ENCODE measurements around the gene JMJD1C. TPM values are rescaled to one million over a fixed set of nuclear protein-coding genes. Genes with fewer than 3 reads are reported as not detected.
"Not testable (repeated sequence)": the region's sequence is repeated elsewhere in the genome, so short reads cannot be mapped to it uniquely, and the experiment has no call there.

The JMJD1C gene
- total RNA-seq, 3 donors from 2014 or later: 40.2 to 50.1 (median 43.5) TPM

DNA sequence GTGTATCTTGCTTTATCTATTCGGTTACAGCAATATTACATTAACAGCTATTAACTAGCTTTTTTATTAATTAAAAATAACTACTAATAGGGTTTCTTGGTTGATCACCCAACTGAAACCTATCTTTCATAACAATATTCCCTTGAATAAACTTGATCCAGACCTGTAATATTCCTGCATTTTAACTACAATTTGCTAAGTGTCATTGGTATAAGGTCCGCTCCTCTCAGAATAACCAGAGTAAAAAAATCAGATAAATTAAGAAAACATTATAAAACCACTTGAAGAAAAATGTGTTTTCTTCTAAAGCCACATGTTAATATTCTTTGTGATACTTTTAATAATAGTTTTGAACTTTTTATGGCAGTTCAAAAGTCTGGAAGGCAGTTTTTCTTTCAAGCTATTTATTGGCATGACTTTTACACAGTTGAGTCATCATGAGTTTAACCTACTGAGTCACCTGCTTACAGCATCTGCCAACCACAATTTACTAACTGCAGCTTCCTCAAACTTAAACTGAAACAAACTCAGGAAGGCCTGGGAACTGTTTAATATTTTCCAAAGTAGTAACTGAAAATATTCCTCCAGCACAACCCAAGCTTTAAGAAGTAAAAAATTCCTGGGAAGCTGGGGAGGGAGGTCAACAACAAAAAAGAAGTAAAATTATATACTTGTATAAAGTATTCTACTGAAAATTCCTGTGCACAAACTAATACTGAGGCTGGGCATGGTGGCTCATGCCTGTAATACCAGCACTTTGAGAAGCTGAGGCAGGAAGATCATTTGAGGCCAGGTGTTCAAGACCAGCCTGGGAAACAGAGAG, 229.5 kb downstream of the JMJD1C start:
- H3K9me3 Mint-ChIP-seq: no peaks in the 10 kb centered on the region
- peak overlapping the region; percentile 35 for H3K4me3 Mint-ChIP-seq
- H3K4me1 Mint-ChIP-seq (ENCODE audit: low read depth): peaks cover 55% of the 10 kb centered on the region
- ATAC-seq (peak; percentile 93 to 97), DNase-seq (no peak)
- H3K27me3 Mint-ChIP-seq (ENCODE audit: low read depth): no peaks in the 10 kb centered on the region
- peaks cover 9% of the 10 kb centered on the region for H3K36me3 Mint-ChIP-seq (ENCODE audit: insufficient read depth)

DNA sequence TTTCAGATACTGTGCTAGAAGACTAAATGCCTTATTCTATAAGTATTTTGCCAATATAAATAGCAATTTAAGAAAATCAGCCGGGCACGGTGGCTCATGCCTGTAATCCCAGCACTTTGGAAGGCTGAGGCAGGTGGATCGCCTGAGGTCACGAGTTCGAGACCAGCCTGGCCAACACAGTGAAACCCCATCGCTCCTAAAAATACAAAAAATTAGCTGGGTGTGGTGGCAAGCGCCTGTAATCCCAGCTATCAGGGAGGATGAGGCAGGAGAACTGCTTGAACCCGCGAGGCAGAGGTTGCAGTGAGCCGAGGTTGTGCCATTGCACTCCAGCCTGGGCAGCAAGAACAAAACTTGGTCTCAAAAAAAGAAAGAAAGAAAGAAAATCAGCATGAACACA, 230.6 kb downstream of the JMJD1C start:
- H3K4me3 Mint-ChIP-seq; H3K27me3 Mint-ChIP-seq (ENCODE audit: low read depth); H3K9me3 Mint-ChIP-seq; ATAC-seq; DNase-seq: not testable (repeated sequence)
- Mint-ChIP-seq H3K36me3 (ENCODE audit: insufficient read depth) (peaks cover 12% of the 10 kb centered on the region), H3K4me1 (ENCODE audit: low read depth) (peaks cover 49% of the 10 kb centered on the region)

DNA sequence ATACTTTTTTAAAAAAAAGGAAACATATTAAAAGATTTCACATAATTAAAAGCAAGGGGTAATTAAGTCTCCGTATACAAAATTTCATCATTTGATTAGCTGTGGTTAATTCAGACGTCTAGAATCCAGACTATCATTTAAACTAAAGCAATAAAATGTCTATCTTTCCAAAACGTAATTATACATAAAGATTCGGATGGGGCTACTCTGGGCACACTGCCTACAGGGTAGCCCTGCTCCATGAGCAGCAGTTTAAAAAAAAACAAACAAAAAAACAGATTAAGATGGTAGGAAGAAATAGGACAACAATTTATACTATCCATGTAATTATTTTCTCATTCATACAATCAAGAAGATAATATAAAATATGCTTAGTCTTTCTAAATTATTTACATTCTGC, 236.6 kb downstream of the JMJD1C start:
- Mint-ChIP-seq H3K27me3 (ENCODE audit: low read depth) (no peaks in the 10 kb centered on the region), H3K4me3 (no peak overlapping the region), H3K9me3 (no peaks in the 10 kb centered on the region), H3K4me1 (ENCODE audit: low read depth) (peaks cover 51% of the 10 kb centered on the region), H3K36me3 (ENCODE audit: insufficient read depth) (peaks cover 8% of the 10 kb centered on the region)
- no peak for DNase-seq
- no peak for ATAC-seq

DNA sequence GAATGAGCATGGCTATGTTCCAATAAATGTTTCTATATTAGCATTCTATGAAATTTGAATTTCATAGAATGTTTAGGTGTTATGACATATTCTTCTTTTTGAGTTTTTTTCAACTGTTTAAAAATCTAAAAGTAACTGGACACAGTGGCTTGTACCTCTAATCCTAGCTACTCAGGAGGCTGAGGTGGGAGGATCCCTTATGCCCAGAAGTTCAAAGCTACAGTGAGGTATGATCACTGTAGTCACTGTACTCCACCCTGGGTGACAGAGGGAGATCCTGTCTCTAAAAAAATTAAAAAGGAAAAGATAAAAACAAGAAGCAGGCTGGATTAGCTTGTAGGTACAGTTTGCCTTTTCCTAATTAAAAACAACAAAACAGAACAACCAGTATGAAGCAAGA, 237.5 kb downstream of the JMJD1C start:
- Mint-ChIP-seq H3K4me1 (ENCODE audit: low read depth) (peaks cover 51% of the 10 kb centered on the region), H3K36me3 (ENCODE audit: insufficient read depth) (peaks cover 8% of the 10 kb centered on the region), H3K4me3 (no peak overlapping the region), H3K27me3 (ENCODE audit: low read depth) (no peaks in the 10 kb centered on the region), H3K9me3 (no peaks in the 10 kb centered on the region)
- DNase-seq (no peak), ATAC-seq (no peak)

DNA sequence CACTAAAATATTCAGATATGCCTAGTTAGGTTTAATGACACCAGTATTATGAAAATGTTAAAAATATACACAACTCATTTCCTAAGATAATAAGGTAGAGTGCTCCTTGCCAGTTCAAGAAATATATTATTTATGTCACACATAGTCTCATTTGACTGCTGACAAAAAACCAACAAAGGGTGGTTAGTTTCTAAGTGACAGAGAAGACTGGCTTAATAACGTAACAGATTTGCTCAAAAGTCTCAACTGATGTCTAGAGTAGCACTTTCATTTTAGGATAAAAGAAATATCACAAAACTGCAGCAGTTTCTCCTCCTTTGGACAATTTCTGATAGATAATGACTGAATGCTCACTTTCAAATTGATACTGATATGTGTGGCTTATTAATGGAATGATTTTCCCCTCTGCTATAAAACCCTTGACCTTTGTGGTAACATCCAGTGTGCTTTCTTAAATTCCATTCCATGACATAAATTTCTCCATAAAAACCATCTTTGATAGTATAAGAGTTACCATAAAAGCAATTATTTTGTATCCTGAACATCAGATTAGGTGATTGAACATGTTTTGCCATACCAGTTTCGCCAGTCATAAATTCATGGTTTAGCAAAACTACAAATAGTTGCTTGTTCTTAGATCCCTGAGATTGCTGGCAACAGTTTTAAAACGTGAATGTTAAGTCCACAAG, 238.4 kb downstream of the JMJD1C start:
- no peak for DNase-seq
- no peaks in the 10 kb centered on the region for H3K27me3 Mint-ChIP-seq (ENCODE audit: low read depth)
- ATAC-seq: peak; percentile 13 to 35
- peaks cover 9% of the 10 kb centered on the region for H3K36me3 Mint-ChIP-seq (ENCODE audit: insufficient read depth)
- peaks cover 52% of the 10 kb centered on the region for H3K4me1 Mint-ChIP-seq (ENCODE audit: low read depth)
- no peaks in the 10 kb centered on the region for H3K9me3 Mint-ChIP-seq
- peak overlapping the region; percentile 2 for H3K4me3 Mint-ChIP-seq

DNA sequence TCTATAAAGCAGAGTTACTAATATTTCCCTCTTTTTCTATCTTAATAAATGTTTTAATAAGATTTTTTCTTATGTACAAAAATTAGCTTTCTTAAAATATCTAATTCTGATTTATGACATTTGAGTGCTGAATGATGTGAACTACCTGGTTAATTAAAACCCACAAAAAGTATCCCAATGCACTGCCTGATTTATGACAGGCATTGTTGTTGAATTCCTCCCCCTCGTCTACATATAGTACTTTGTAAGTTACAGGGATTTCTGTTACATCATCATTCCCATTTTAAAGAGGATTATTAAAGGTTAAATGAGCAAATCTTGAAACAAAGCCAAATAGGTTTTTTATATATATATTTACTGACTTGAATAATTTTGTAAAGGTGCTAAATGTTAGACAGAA, 241.5 kb downstream of the JMJD1C start:
- Mint-ChIP-seq H3K4me1 (ENCODE audit: low read depth) (peaks cover 70% of the 10 kb centered on the region), H3K9me3 (no peaks in the 10 kb centered on the region), H3K27me3 (ENCODE audit: low read depth) (no peaks in the 10 kb centered on the region), H3K36me3 (ENCODE audit: insufficient read depth) (peaks cover 12% of the 10 kb centered on the region), H3K4me3 (no peak overlapping the region)
- ATAC-seq (no peak), DNase-seq (no peak)

DNA sequence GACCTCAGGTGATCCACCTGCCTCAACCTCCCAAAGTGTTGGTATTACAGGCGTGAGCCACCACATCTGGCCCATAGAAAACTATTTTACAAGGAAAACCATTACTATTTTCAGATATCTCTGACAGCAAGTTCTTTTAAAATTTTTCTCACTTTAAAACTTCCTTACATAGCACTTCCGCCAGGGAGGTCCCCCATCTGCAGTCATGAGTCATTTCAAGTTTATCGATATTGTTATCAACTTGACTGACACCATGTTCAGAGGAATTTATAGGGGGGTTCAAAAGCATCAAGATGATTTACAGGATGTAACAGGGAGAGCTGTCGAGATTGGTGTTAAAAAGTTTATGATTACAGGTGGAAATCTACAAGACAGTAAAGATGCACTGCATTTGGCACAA, 243.8 kb downstream of the JMJD1C start:
- Mint-ChIP-seq H3K4me3 (no peak overlapping the region), H3K27me3 (ENCODE audit: low read depth) (no peaks in the 10 kb centered on the region), H3K36me3 (ENCODE audit: insufficient read depth) (peaks cover 13% of the 10 kb centered on the region), H3K9me3 (no peaks in the 10 kb centered on the region), H3K4me1 (ENCODE audit: low read depth) (peaks cover 65% of the 10 kb centered on the region)
- ATAC-seq (no peak), DNase-seq (no peak)

DNA sequence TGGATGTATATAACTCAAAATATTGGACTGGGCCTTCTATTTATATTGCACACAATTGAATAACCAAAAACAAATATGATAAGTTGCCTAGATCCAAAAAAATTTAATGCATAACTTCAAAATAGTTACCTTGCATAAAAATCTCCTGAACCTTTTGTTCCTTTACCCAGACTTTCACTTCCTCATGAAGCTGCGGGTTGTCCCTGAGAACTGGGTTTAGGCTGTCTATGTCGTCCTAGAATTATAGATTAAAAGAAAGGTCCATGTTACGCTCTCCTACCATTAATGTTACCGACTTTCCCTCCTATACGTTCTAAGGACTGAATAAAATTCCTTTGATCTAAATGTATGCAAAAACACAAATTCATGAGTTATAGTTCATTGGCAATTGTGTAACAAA, 246.0 kb downstream of the JMJD1C start:
- no peaks in the 10 kb centered on the region for H3K9me3 Mint-ChIP-seq
- H3K4me3 Mint-ChIP-seq: no peak overlapping the region
- ATAC-seq (no peak), DNase-seq (no peak)
- H3K27me3 Mint-ChIP-seq (ENCODE audit: low read depth): no peaks in the 10 kb centered on the region
- peaks cover 18% of the 10 kb centered on the region for H3K36me3 Mint-ChIP-seq (ENCODE audit: insufficient read depth)
- peaks cover 55% of the 10 kb centered on the region for H3K4me1 Mint-ChIP-seq (ENCODE audit: low read depth)

DNA sequence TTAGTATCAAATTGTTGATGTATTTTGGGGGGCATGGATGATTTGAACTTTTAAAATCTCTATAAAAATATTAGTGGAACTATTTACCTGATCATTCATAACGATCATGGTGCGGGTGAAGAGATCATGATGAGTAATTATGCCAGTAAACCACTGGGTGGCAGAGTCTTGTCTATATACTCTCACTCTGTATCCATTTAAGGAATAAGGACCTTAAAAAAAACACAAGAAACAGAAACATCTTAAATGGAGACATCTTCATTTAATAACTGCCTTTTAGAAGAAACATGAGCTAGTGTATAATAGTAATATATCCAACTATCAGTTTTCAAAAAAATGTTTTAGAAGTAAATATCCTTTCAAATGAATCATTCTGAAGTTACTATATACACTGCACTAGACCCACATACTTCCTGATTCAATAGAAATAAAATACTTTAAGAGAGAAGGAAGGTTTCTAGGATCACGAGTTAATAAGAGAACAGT, 248.6 kb downstream of the JMJD1C start:
- Mint-ChIP-seq H3K4me3 (no peak overlapping the region), H3K36me3 (ENCODE audit: insufficient read depth) (peaks cover 30% of the 10 kb centered on the region), H3K4me1 (ENCODE audit: low read depth) (peaks cover 55% of the 10 kb centered on the region), H3K27me3 (ENCODE audit: low read depth) (no peaks in the 10 kb centered on the region), H3K9me3 (no peaks in the 10 kb centered on the region)
- DNase-seq (no peak), ATAC-seq (peak; percentile 84 to 85)

DNA sequence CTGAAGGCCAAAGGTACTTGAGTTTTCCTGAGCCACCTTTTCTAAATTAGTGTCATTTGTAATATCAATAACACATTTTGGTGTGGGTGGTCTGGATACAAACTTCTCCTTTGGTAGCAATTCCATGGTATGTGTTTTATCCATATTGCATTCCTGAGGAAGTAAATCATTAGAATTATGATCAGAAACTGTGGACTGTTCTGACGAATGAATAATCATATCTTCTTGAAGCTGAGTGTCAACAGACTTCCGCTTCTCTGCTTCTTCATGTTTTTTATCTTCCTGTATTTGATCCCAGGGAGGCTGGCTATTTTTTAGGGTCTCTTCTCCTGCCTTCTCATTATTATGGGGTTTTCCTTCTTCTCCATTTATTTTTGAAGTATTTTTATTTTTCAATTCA, 251.2 kb downstream of the JMJD1C start:
- H3K4me1 Mint-ChIP-seq (ENCODE audit: low read depth): peaks cover 50% of the 10 kb centered on the region
- ATAC-seq: no peak
- DNase-seq: no peak

DNA sequence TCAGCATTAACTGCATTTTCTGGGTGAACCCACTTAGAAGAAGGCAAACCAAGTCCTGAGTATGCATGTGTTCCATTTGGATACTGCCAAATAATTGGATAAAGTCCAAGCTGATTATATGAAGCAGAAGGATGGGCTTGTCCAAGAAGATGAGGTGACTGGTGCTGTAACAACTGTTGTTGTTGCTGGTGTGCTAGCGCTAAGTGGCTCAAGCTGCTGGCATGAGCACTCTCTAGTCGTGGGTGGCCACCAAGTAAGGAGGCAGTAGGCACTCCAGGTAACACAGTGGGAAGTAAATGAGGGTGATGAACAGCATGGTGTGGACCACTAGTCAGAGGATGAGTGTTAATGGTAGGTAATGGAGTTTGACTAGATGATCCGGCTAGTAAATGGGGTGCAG, 252.3 kb downstream of the JMJD1C start:
- Mint-ChIP-seq H3K36me3 (ENCODE audit: insufficient read depth) (peaks cover 47% of the 10 kb centered on the region), H3K9me3 (no peaks in the 10 kb centered on the region), H3K27me3 (ENCODE audit: low read depth) (no peaks in the 10 kb centered on the region), H3K4me3 (no peak overlapping the region), H3K4me1 (ENCODE audit: low read depth) (peaks cover 46% of the 10 kb centered on the region)
- no peak for ATAC-seq
- DNase-seq: no peak

More for the DNA sequence above, 251.2 kb downstream of the JMJD1C start:
- Mint-ChIP-seq H3K36me3 (ENCODE audit: insufficient read depth) (peaks cover 43% of the 10 kb centered on the region), H3K27me3 (ENCODE audit: low read depth) (no peaks in the 10 kb centered on the region), H3K9me3 (no peaks in the 10 kb centered on the region), H3K4me3 (no peak overlapping the region)

DNA sequence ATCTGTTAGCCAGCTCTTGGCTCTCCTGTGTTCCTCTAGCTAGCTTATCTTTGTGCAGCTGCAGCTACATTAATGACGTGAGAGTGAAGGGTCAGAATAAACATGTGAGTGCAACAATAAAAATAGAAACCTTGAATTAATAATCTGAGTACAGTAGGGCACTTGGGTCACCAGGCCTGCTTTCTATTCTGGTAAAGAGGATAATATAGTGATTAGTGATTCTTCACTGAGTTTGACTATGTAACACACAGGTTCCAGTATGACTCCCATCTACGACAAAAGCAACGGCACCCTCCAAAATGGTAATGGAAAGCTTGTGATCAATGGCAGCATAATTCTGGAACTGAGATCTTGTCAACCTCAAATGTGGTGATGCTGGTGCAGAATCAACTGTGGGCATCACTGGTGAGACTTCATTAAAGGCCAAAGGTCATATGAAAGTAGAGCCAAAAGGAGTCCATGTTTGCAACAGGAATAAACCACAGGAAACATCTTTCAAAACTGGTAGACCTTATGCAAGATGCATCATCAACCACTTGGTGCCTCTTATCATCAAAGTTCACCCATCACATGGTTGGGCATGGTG, 255.1 kb downstream of the JMJD1C start:
- Mint-ChIP-seq H3K36me3 (ENCODE audit: insufficient read depth) (peaks cover 58% of the 10 kb centered on the region), H3K4me1 (ENCODE audit: low read depth) (peaks cover 58% of the 10 kb centered on the region), H3K27me3 (ENCODE audit: low read depth) (no peaks in the 10 kb centered on the region), H3K9me3 (no peaks in the 10 kb centered on the region), H3K4me3 (no peak overlapping the region)
- no peak for DNase-seq
- ATAC-seq: peak; percentile 60 to 73

DNA sequence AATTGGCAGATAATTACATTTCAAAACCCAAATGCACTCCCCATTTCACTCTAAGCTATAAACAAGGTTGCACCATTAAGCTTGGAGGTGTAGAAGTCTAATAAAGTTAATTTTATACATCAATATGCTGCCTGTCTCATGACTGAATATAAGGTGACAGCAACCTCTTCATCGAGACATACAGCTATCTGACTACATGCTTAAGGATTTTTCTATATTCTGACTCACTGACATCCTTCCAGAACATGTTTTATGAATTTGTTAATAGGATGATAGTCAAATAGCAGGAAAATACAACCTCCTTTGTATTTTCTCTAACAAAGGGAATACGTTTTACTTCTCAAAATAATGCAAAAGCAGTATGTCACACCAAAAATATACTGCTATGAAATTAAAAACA, 256.1 kb downstream of the JMJD1C start:
- peaks cover 57% of the 10 kb centered on the region for H3K36me3 Mint-ChIP-seq (ENCODE audit: insufficient read depth)
- no peak overlapping the region for H3K4me3 Mint-ChIP-seq
- DNase-seq (no peak), ATAC-seq (no peak)
- H3K4me1 Mint-ChIP-seq (ENCODE audit: low read depth): peaks cover 61% of the 10 kb centered on the region
- H3K27me3 Mint-ChIP-seq (ENCODE audit: low read depth): no peaks in the 10 kb centered on the region
- H3K9me3 Mint-ChIP-seq: no peaks in the 10 kb centered on the region

DNA sequence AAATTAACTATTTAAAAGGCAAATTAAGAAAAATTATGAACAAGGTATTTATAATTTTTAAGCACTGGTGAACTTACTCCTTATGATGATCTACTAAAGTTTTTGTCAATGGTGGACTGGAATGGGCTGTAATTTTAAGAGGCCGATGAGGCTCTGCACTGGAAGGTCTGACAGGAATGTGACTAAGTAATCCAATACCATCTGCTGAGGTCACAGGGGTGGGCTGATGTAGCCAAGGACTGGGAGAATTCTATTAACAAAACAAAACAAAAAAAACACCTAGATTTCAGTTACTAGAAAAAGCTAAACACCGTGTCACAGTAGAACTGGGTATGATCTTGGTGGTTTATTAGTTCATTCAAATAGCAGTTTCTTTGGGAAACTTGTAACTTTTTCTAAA, 256.8 kb downstream of the JMJD1C start:
- H3K4me3 Mint-ChIP-seq: no peak overlapping the region
- peaks cover 54% of the 10 kb centered on the region for H3K36me3 Mint-ChIP-seq (ENCODE audit: insufficient read depth)
- ATAC-seq (no peak), DNase-seq (no peak)
- no peaks in the 10 kb centered on the region for H3K9me3 Mint-ChIP-seq
- H3K27me3 Mint-ChIP-seq (ENCODE audit: low read depth): no peaks in the 10 kb centered on the region
- H3K4me1 Mint-ChIP-seq (ENCODE audit: low read depth): peaks cover 66% of the 10 kb centered on the region

All from activated T-cell treated with anti-CD3 and anti-CD28 coated beads, Interleukin-2, amount 50 U/mL, for 4 hours (primary cell).